H9 (cell line): ENCODE measurements around the gene SCOC. TPM values are rescaled to one million over a fixed set of nuclear protein-coding genes. Genes with fewer than 3 reads are reported as not detected.

ENCODE experiments used
- DNase-seq: peaks from one replicate; pipeline ENCODE4 v3.0.0-alpha.2; 2017
- H2AFZ ChIP-seq: one replicate; pipeline ENCODE4 v1.6.1; 2013; ENCODE audit warnings: mild to moderate bottlenecking, low read length, control low read depth, moderate library complexity
- H2AK5ac ChIP-seq: 2 replicates; pipeline ENCODE4 v1.6.1; 2013; ENCODE audit warnings: low read length, control low read depth, mixed read lengths; ENCODE audit not compliant: insufficient read length
- H2BK120ac ChIP-seq: one replicate; pipeline ENCODE4 v1.6.1; 2013; ENCODE audit warnings: low read depth, mild to moderate bottlenecking, low read length, control low read depth, inconsistent platforms; ENCODE audit not compliant: poor library complexity, severe bottlenecking
- H2BK12ac ChIP-seq: 2 replicates; pipeline ENCODE4 v1.6.1; 2013; ENCODE audit warnings: low read length, control low read depth, mixed read lengths, low read depth; ENCODE audit not compliant: insufficient read length
- H2BK15ac ChIP-seq: 2 replicates; pipeline ENCODE4 v1.6.1; 2013; ENCODE audit warnings: low read depth, low read length, control low read depth
- H2BK20ac ChIP-seq: one replicate; pipeline ENCODE4 v1.6.1; 2013; ENCODE audit warnings: low read depth, mild to moderate bottlenecking, low read length, control low read depth, inconsistent platforms; ENCODE audit not compliant: poor library complexity, severe bottlenecking
- H2BK5ac ChIP-seq: 2 replicates; pipeline ENCODE4 v1.6.1; 2013; ENCODE audit warnings: low read length, control low read depth, mixed read lengths; ENCODE audit not compliant: insufficient read length
- H3K14ac ChIP-seq: 2 replicates; pipeline ENCODE4 v1.6.1; 2013; ENCODE audit warnings: low read length, control low read depth; ENCODE audit not compliant: insufficient read depth
- H3K18ac ChIP-seq: 2 replicates; pipeline ENCODE4 v1.6.1; 2013; ENCODE audit warnings: low read depth, mild to moderate bottlenecking, mixed read lengths, low read length, control low read depth; ENCODE audit not compliant: insufficient read length
- H3K23ac ChIP-seq: 2 replicates; pipeline ENCODE4 v1.6.1; 2013; ENCODE audit warnings: low read length, control low read depth, mixed read lengths, low read depth; ENCODE audit not compliant: insufficient read length
- H3K23me2 ChIP-seq: 2 replicates; pipeline ENCODE4 v1.6.1; 2013; ENCODE audit warnings: low read depth, mild to moderate bottlenecking, mixed read lengths, low read length, control low read depth; ENCODE audit not compliant: insufficient read length, poor library complexity, severe bottlenecking
- H3K27ac ChIP-seq: 2 replicates; pipeline ENCODE4 v1.5.1; 2013; ENCODE audit warnings: low read length, control low read depth, mixed read lengths, low read depth; ENCODE audit not compliant: insufficient read length
- H3K27me3 ChIP-seq: 2 replicates; pipeline ENCODE4 v1.6.1; 2013; ENCODE audit warnings: low read length, control low read depth, inconsistent platforms; ENCODE audit not compliant: insufficient read depth
- H3K4ac ChIP-seq: 2 replicates; pipeline ENCODE4 v1.6.1; 2013; ENCODE audit warnings: low read depth, mild to moderate bottlenecking, control low read depth, inconsistent platforms, low read length, moderate library complexity
- H3K4me1 ChIP-seq: 2 replicates; pipeline ENCODE4 v1.6.1; 2013; ENCODE audit warnings: low read length, control low read depth, inconsistent platforms; ENCODE audit not compliant: insufficient read depth
- H3K4me2 ChIP-seq: 2 replicates; pipeline ENCODE4 v1.6.1; 2013; ENCODE audit warnings: low read length, control low read depth, mixed read lengths; ENCODE audit not compliant: insufficient read length, insufficient read depth
- H3K56ac ChIP-seq: 2 replicates; pipeline ENCODE4 v1.6.1; 2013; ENCODE audit warnings: low read depth, mild to moderate bottlenecking, mixed read lengths, low read length, control low read depth; ENCODE audit not compliant: insufficient read length
- H3K79me1 ChIP-seq: 2 replicates; pipeline ENCODE4 v1.6.1; 2013; ENCODE audit warnings: low read depth, mild to moderate bottlenecking, moderate library complexity, low read length, control low read depth, inconsistent platforms; ENCODE audit not compliant: insufficient read depth, poor library complexity, severe bottlenecking
- H3K79me2 ChIP-seq: 2 replicates; pipeline ENCODE4 v1.6.1; 2013; ENCODE audit warnings: low read length, control low read depth, inconsistent platforms; ENCODE audit not compliant: insufficient read depth
- H3K9ac ChIP-seq: 2 replicates; pipeline ENCODE4 v1.6.1; 2013; ENCODE audit warnings: low read length, control low read depth, mixed read lengths; ENCODE audit not compliant: insufficient read length; ENCODE audit errors: extremely low read depth
- H3K9me3 ChIP-seq: one replicate; pipeline ENCODE4 v1.6.1; 2013; ENCODE audit warnings: low read depth, low read length, inconsistent platforms; ENCODE audit not compliant: control insufficient read depth
- H3T11ph ChIP-seq: one replicate; pipeline ENCODE4 v1.6.1; 2013; ENCODE audit warnings: mild to moderate bottlenecking, low read length, control low read depth, inconsistent platforms
- H4K20me1 ChIP-seq: one replicate; pipeline ENCODE4 v1.6.1; 2013; ENCODE audit not compliant: control insufficient read depth, insufficient read length, insufficient read depth
- H4K5ac ChIP-seq: 2 replicates; pipeline ENCODE4 v1.6.1; 2013; ENCODE audit warnings: low read depth, mild to moderate bottlenecking, mixed read lengths, low read length, control low read depth; ENCODE audit not compliant: insufficient read length
- H4K8ac ChIP-seq: replicated peaks from 2 replicates; pipeline ENCODE4 v1.6.1; 2013; ENCODE audit warnings: low read length, control low read depth, mixed read lengths, low read depth; ENCODE audit not compliant: insufficient read length
- H4K91ac ChIP-seq: 2 replicates; pipeline ENCODE4 v1.6.1; 2013; ENCODE audit warnings: low read depth, mild to moderate bottlenecking, moderate library complexity, mixed read lengths, low read length, control low read depth; ENCODE audit not compliant: insufficient read length
- H3K27ac Mint-ChIP-seq, 3 experiments: 2 replicates in 2 of 3; 3 replicates in 1 of 3; pipeline ENCODE4 v1.8.0; 2020 to 2021; ENCODE audit warnings: mixed read lengths in 3 of 3, mild to moderate bottlenecking in 1 of 3, moderate library complexity in 1 of 3
- H3K27me3 Mint-ChIP-seq: 2 replicates; pipeline ENCODE4 v1.8.0; 2021; ENCODE audit warnings: low read depth, mild to moderate bottlenecking, moderate library complexity, mixed read lengths
- H3K36me3 Mint-ChIP-seq, 3 experiments: 2 replicates in 2 of 3; 3 replicates in 1 of 3; pipeline ENCODE4 v1.8.0; 2020 to 2021; ENCODE audit warnings: low read depth in 3 of 3, mixed read lengths in 3 of 3; ENCODE audit not compliant: insufficient read depth in 1 of 3
- H3K4me1 Mint-ChIP-seq, 2 experiments: 2 replicates each; pipeline ENCODE4 v1.8.0; 2020; ENCODE audit warnings: mixed read lengths in 2 of 2
- H3K4me3 Mint-ChIP-seq, 2 experiments: 2 replicates in 1 of 2; 3 replicates in 1 of 2; pipeline ENCODE4 v1.8.0; 2020 to 2021; ENCODE audit warnings: mild to moderate bottlenecking in 2 of 2, mixed read lengths in 2 of 2, moderate library complexity in 1 of 2
- H3K9me3 Mint-ChIP-seq, 2 experiments: 2 replicates in 1 of 2; 3 replicates in 1 of 2; pipeline ENCODE4 v1.8.0; 2020; ENCODE audit warnings: mild to moderate bottlenecking in 2 of 2, mixed read lengths in 2 of 2, moderate library complexity in 1 of 2
- CTCF ChIP-seq: fragments of 200-600 bp; sonication (generic); conservative IDR thresholded peaks from 3 replicates; pipeline ENCODE4 v1.8.0; 2021; ENCODE audit warnings: antibody characterized with exemption, mild to moderate bottlenecking
- WGBS: extraction: QIAGEN DNeasy Blood & Tissue Kit; methylation state at CpG from one replicate; pipeline ENCODE4 v1.1.7; 2013; ENCODE audit warnings: missing lambda C conversion rate, low lambda C conversion rate, mixed read lengths; ENCODE audit not compliant: insufficient read length; ENCODE audit errors: extremely low coverage; 5-methylcytosine and 5-hydroxymethylcytosine counted together
- total RNA-seq: library from RNA; stranded (reverse); gene quantifications from 2 replicates; pipeline ENCODE4 v1.2.1, GENCODE V29; 2021

Gene SCOC
- total RNA-seq, 1 experiment from 2014 or later = 29.4 TPM

- Histone ChIP-seq H4K91ac (no peak overlapping the region), H3K4me1 (no peaks in the 10 kb centered on the region), H3T11ph (no peak overlapping the region), H3K4ac (no peak overlapping the region), H3K9me3 (no peaks in the 10 kb centered on the region), H2AK5ac (no peak overlapping the region), H3K23me2 (peaks cover 7% of the 10 kb centered on the region), H3K18ac (peak overlapping the region; percentile 32), H4K5ac (no peak overlapping the region), H3K27ac (no peak overlapping the region), H3K56ac (no peak overlapping the region), H3K4me2 (peak overlapping the region; percentile 48), H2BK15ac (no peak overlapping the region), H2BK5ac (no peak overlapping the region), H2BK120ac (no peak overlapping the region), H3K79me1 (no peaks in the 10 kb centered on the region), H3K23ac (no peak overlapping the region), H3K14ac (peak overlapping the region; percentile 38; the same call in 1 of the 2 replicates), H3K27me3 (no peaks in the 10 kb centered on the region), H2BK20ac (no peak overlapping the region), H2BK12ac (no peak overlapping the region), H3K79me2 (no peaks in the 10 kb centered on the region), H4K8ac (no peak overlapping the region), H3K9ac (peak overlapping the region; percentile 1), H4K20me1 (no peaks in the 10 kb centered on the region), H2AFZ (no peak overlapping the region)
- no CpG with 5 or more reads among the region's 7 CpGs for WGBS
- Mint-ChIP-seq H3K9me3 (no peaks in the 10 kb centered on the region), H3K4me1 (peaks cover 13 to 21% of the 10 kb centered on the region in 2 experiments), H3K36me3 (no peaks in the 10 kb centered on the region), H3K27ac (no peak overlapping the region; a peak in 1 of 7 replicates), H3K27me3 (peaks cover 24% of the 10 kb centered on the region), H3K4me3 (peak overlapping the region; percentile 76 to 88)
- no peak for DNase-seq
- TF ChIP-seq CTCF = no peak
Measured at GRCh38 chr4:140427919-140428471, 54.5 kb downstream of the SCOC start.

Other genes starting within 250 kb of the SCOC start
- 3.9 and 4.1 TPM in 2 replicates for gene MAML3, start 219.5 kb upstream of the SCOC start, total RNA-seq
- 2.9 and 3.2 TPM in 2 replicates for gene CLGN, start 54.0 kb downstream of the SCOC start, total RNA-seq
- gene MGAT4D, start 124.6 kb downstream of the SCOC start, total RNA-seq = not detected in 2 replicates
- 26.3 and 28.0 TPM in 2 replicates for gene ELMOD2, start 150.5 kb downstream of the SCOC start, total RNA-seq
- not detected in 2 replicates for gene UCP1, start 195.3 kb downstream of the SCOC start, total RNA-seq